ENCODE results near the gene RGL1. TPM values are rescaled to one million over a fixed set of nuclear protein-coding genes. Genes with fewer than 3 reads are reported as not detected.
A peak's percentile ranks its signal among the peaks of the same experiment; 100 is the strongest.

Gene RGL1
- total RNA-seq, 1 donor from 2014 or later, result 15.0 TPM

DNA sequence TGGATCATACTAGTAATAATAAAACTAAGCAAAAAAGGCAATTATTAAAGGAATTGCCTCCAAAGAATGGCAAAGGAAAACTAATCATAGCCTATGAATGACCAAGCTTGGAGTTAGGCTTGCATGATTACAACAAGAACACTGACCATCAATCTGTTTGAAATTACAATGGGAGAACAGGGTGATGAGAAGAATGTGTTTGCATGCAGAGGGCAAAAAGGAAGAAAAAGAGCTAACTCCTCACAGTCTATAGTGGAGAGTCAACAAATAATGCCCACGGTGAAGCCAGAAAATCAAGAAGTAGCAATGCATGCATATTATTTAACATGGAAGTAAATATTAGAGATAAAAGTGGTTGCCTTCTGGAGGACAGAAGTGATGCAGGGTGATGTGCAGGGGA, 160.8 kb downstream of the RGL1 start:
- peaks cover 9% of the 10 kb centered on the region for H3F3A ChIP-seq (ENCODE audit: low read depth)
- H3K9me3 ChIP-seq (ENCODE audit: low read depth), result no peaks in the 10 kb centered on the region
- H3K4me1 ChIP-seq, result peaks cover 18% of the 10 kb centered on the region
- H3K4me3 ChIP-seq, result no peak overlapping the region
- no peak for TF ChIP-seq EZH2phosphoT487 (IDR thresholded peaks at IDR 0.05)
- H4K20me1 ChIP-seq (ENCODE audit: low read depth), result no peaks in the 10 kb centered on the region
- no peaks in the 10 kb centered on the region for H3K27me3 Mint-ChIP-seq (ENCODE audit: insufficient read depth, low read depth)
- no peak overlapping the region for H3K27ac ChIP-seq
- H3K27ac Mint-ChIP-seq, result no peak overlapping the region
- H3K36me3 Mint-ChIP-seq, result peaks cover 54% of the 10 kb centered on the region
- no peak overlapping the region for H3K4me3 Mint-ChIP-seq
- no peak for DNase-seq (ENCODE audit: low spot score)
- no peak overlapping the region for H3K9ac ChIP-seq
- no peaks in the 10 kb centered on the region for H3K79me2 ChIP-seq (ENCODE audit: low read depth)
- H3K4me1 Mint-ChIP-seq, result peaks cover 36% of the 10 kb centered on the region
- H3K9me3 Mint-ChIP-seq, result no peaks in the 10 kb centered on the region
- no peaks in the 10 kb centered on the region for H3K27me3 ChIP-seq
- H3K4me2 ChIP-seq, result no peak overlapping the region
- H3K36me3 ChIP-seq, result no peaks in the 10 kb centered on the region
- no peak overlapping the region for H2AFZ ChIP-seq (replicated peaks)

GRCh38 chr1:183966487-183966886, 161.6 kb downstream of the RGL1 start:
- Histone ChIP-seq H3K36me3 (no peaks in the 10 kb centered on the region), H3K9me3 (ENCODE audit: low read depth) (no peaks in the 10 kb centered on the region), H3K79me2 (ENCODE audit: low read depth) (no peaks in the 10 kb centered on the region), H2AFZ (replicated peaks) (no peak overlapping the region), H3K27me3 (no peaks in the 10 kb centered on the region), H3K9ac (no peak overlapping the region), H4K20me1 (ENCODE audit: low read depth) (no peaks in the 10 kb centered on the region), H3K27ac (no peak overlapping the region), H3K4me2 (no peak overlapping the region), H3F3A (ENCODE audit: low read depth) (peaks cover 9% of the 10 kb centered on the region), H3K4me3 (no peak overlapping the region), H3K4me1 (peaks cover 18% of the 10 kb centered on the region)
- Mint-ChIP-seq H3K27me3 (ENCODE audit: insufficient read depth, low read depth) (no peaks in the 10 kb centered on the region), H3K4me1 (peaks cover 36% of the 10 kb centered on the region), H3K36me3 (peaks cover 58% of the 10 kb centered on the region), H3K9me3 (no peaks in the 10 kb centered on the region), H3K27ac (peak overlapping the region; percentile 76), H3K4me3 (no peak overlapping the region)
- no peak for DNase-seq (ENCODE audit: low spot score)
- TF ChIP-seq EZH2 (IDR thresholded peaks at IDR 0.05) (no peak), EZH2phosphoT487 (IDR thresholded peaks at IDR 0.05) (no peak)
- TF ChIP-seq, protein P1, sequence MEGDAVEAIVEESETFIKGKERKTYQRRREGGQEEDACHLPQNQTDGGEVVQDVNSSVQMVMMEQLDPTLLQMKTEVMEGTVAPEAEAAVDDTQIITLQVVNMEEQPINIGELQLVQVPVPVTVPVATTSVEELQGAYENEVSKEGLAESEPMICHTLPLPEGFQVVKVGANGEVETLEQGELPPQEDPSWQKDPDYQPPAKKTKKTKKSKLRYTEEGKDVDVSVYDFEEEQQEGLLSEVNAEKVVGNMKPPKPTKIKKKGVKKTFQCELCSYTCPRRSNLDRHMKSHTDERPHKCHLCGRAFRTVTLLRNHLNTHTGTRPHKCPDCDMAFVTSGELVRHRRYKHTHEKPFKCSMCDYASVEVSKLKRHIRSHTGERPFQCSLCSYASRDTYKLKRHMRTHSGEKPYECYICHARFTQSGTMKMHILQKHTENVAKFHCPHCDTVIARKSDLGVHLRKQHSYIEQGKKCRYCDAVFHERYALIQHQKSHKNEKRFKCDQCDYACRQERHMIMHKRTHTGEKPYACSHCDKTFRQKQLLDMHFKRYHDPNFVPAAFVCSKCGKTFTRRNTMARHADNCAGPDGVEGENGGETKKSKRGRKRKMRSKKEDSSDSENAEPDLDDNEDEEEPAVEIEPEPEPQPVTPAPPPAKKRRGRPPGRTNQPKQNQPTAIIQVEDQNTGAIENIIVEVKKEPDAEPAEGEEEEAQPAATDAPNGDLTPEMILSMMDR (IDR thresholded peaks at IDR 0.05), result no peak

DNA sequence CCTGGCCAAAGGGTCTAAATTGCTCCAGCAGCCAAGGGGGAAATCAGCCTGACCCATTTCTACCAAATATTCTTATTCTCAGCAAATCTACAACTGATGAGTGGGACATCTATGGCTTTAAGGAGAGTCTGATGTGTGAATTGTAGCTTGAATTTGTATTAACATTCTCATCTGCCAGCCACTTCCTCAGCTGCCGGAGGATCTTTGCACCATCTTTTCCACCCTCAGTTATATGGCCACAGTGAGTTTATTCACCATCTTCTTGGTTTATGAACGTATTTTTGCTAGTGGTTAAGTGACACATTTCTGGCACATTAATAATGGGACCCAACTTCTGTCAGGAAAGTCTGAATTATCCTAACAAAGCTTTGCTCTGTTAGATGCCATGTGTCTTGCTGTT, 163.0 kb downstream of the RGL1 start:
- TF ChIP-seq, protein P1 (IDR thresholded peaks at IDR 0.05), result no peak
- TF ChIP-seq EZH2 (IDR thresholded peaks at IDR 0.05) (no peak), EZH2phosphoT487 (IDR thresholded peaks at IDR 0.05) (no peak)
- H3K36me3 Mint-ChIP-seq, result peaks cover 54% of the 10 kb centered on the region
- Histone ChIP-seq H3K79me2 (ENCODE audit: low read depth) (no peaks in the 10 kb centered on the region), H3K27ac (peak overlapping the region; percentile 61), H2AFZ (replicated peaks) (no peak overlapping the region), H3K4me3 (no peak overlapping the region), H3K4me1 (peaks cover 18% of the 10 kb centered on the region), H4K20me1 (ENCODE audit: low read depth) (no peaks in the 10 kb centered on the region), H3K4me2 (no peak overlapping the region), H3K9me3 (ENCODE audit: low read depth) (no peaks in the 10 kb centered on the region), H3K27me3 (no peaks in the 10 kb centered on the region), H3K9ac (no peak overlapping the region), H3K36me3 (no peaks in the 10 kb centered on the region), H3F3A (ENCODE audit: low read depth) (peaks cover 9% of the 10 kb centered on the region)
- no peak for DNase-seq (ENCODE audit: low spot score)
- peaks cover 3% of the 10 kb centered on the region for H3K9me3 Mint-ChIP-seq
- H3K27ac Mint-ChIP-seq, result peak overlapping the region; percentile 99
- no peak overlapping the region for H3K4me3 Mint-ChIP-seq
- H3K27me3 Mint-ChIP-seq (ENCODE audit: insufficient read depth, low read depth), result no peaks in the 10 kb centered on the region
- peaks cover 36% of the 10 kb centered on the region for H3K4me1 Mint-ChIP-seq

DNA sequence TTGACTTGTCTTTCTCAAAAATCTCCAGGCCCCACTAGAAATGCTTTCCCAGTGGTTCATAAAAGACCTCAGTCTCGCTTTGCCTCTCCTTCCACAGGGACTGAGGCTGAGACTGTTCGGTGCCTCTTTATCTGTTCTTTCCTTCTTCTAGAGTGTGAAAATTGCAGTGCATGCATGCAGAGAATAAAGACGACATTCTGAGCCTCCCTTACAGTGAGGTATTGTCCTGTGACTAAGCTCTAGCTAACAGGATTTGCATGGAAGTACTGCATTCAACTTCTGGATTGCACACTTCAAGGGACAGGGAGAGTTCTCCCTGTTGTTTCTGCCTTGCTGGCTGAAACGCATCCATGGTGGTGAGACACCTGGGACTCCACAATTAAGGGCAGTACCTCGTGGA, 163.5 kb downstream of the RGL1 start:
- Histone ChIP-seq H3K4me3 (no peak overlapping the region), H2AFZ (replicated peaks) (no peak overlapping the region), H3K36me3 (peaks cover 3% of the 10 kb centered on the region), H3F3A (ENCODE audit: low read depth) (peaks cover 9% of the 10 kb centered on the region), H3K4me1 (peaks cover 18% of the 10 kb centered on the region), H3K9me3 (ENCODE audit: low read depth) (no peaks in the 10 kb centered on the region), H3K79me2 (ENCODE audit: low read depth) (no peaks in the 10 kb centered on the region), H3K27ac (peak overlapping the region; percentile 61), H3K9ac (no peak overlapping the region), H3K4me2 (peak overlapping the region; percentile 21), H4K20me1 (ENCODE audit: low read depth) (no peaks in the 10 kb centered on the region), H3K27me3 (no peaks in the 10 kb centered on the region)
- peak; percentile 23 for DNase-seq (ENCODE audit: low spot score)
- TF ChIP-seq EZH2phosphoT487 (IDR thresholded peaks at IDR 0.05), result no peak
- TF ChIP-seq, protein P1 (IDR thresholded peaks at IDR 0.05), result no peak
- no peak for TF ChIP-seq EZH2 (IDR thresholded peaks at IDR 0.05)
- no peak overlapping the region for H3K4me3 Mint-ChIP-seq
- no peaks in the 10 kb centered on the region for H3K27me3 Mint-ChIP-seq (ENCODE audit: insufficient read depth, low read depth)
- H3K9me3 Mint-ChIP-seq, result peaks cover 3% of the 10 kb centered on the region
- peaks cover 56% of the 10 kb centered on the region for H3K36me3 Mint-ChIP-seq
- H3K4me1 Mint-ChIP-seq, result peaks cover 36% of the 10 kb centered on the region
- H3K27ac Mint-ChIP-seq, result peak overlapping the region; percentile 99
